ENCODE measurements around the gene RNF41. TPM values are rescaled to one million over a fixed set of nuclear protein-coding genes. Genes with fewer than 3 reads are reported as not detected.
A peak's percentile ranks its signal among the peaks of the same experiment; 100 is the strongest.

RNF41 gene
- total RNA-seq, 1 experiment from 2014 or later, result 57.4 TPM

DNA sequence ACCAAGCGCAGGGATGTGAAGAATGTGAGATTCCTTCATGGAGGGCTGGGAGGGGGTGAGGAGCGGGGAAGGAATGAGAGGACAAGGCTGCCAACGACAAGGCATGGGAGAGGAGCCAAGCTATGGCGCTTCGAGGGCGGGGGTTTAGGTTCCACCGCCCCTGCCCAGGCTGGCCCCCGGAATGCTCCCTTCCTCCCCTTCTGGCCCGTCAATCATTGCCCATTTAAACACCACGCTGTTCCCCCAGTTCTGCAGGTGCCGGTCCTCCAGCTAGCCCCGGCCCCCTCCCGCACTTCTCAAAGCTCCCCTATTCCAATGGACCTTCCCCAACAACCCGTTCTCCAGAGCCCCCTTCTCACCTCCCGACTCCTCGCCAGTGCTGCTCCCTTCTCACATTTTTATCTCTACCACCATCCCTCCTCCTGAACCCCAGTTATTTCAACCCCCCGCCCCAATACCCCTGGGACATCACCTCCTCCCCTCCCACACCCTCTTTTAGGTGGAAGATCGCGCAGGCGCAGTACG lies 428 bp downstream of the RNF41 start (continued):
- TF ChIP-seq, protein P1, sequence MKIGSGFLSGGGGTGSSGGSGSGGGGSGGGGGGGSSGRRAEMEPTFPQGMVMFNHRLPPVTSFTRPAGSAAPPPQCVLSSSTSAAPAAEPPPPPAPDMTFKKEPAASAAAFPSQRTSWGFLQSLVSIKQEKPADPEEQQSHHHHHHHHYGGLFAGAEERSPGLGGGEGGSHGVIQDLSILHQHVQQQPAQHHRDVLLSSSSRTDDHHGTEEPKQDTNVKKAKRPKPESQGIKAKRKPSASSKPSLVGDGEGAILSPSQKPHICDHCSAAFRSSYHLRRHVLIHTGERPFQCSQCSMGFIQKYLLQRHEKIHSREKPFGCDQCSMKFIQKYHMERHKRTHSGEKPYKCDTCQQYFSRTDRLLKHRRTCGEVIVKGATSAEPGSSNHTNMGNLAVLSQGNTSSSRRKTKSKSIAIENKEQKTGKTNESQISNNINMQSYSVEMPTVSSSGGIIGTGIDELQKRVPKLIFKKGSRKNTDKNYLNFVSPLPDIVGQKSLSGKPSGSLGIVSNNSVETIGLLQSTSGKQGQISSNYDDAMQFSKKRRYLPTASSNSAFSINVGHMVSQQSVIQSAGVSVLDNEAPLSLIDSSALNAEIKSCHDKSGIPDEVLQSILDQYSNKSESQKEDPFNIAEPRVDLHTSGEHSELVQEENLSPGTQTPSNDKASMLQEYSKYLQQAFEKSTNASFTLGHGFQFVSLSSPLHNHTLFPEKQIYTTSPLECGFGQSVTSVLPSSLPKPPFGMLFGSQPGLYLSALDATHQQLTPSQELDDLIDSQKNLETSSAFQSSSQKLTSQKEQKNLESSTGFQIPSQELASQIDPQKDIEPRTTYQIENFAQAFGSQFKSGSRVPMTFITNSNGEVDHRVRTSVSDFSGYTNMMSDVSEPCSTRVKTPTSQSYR (CRISPR knock-in tag; IDR thresholded peaks at IDR 0.05), result no peak
- TF ChIP-seq PRRX2 (CRISPR knock-in tag; IDR thresholded peaks at IDR 0.05) (no peak), SP1 (CRISPR knock-in tag; conservative IDR thresholded peaks at IDR 0.05) (no peak), JUN (CRISPR knock-in tag; IDR thresholded peaks at IDR 0.05) (no peak), NR1H2 (CRISPR knock-in tag; IDR thresholded peaks at IDR 0.05) (no peak), ZNF121 (CRISPR knock-in tag; IDR thresholded peaks at IDR 0.05) (no peak), FOXK1 (CRISPR knock-in tag; IDR thresholded peaks at IDR 0.05) (no peak), GTF2I (CRISPR knock-in tag; conservative IDR thresholded peaks at IDR 0.05) (no peak)
- TF ChIP-seq, protein P2, sequence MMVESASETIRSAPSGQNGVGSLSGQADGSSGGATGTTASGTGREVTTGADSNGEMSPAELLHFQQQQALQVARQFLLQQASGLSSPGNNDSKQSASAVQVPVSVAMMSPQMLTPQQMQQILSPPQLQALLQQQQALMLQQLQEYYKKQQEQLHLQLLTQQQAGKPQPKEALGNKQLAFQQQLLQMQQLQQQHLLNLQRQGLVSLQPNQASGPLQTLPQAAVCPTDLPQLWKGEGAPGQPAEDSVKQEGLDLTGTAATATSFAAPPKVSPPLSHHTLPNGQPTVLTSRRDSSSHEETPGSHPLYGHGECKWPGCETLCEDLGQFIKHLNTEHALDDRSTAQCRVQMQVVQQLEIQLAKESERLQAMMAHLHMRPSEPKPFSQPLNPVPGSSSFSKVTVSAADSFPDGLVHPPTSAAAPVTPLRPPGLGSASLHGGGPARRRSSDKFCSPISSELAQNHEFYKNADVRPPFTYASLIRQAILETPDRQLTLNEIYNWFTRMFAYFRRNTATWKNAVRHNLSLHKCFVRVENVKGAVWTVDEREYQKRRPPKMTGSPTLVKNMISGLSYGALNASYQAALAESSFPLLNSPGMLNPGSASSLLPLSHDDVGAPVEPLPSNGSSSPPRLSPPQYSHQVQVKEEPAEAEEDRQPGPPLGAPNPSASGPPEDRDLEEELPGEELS (CRISPR knock-in tag; IDR thresholded peaks at IDR 0.05), result no peak
- TF ChIP-seq, protein P3, sequence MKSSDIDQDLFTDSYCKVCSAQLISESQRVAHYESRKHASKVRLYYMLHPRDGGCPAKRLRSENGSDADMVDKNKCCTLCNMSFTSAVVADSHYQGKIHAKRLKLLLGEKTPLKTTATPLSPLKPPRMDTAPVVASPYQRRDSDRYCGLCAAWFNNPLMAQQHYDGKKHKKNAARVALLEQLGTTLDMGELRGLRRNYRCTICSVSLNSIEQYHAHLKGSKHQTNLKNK (CRISPR knock-in tag; IDR thresholded peaks at IDR 0.05), result no peak
- TF ChIP-seq, protein P4, sequence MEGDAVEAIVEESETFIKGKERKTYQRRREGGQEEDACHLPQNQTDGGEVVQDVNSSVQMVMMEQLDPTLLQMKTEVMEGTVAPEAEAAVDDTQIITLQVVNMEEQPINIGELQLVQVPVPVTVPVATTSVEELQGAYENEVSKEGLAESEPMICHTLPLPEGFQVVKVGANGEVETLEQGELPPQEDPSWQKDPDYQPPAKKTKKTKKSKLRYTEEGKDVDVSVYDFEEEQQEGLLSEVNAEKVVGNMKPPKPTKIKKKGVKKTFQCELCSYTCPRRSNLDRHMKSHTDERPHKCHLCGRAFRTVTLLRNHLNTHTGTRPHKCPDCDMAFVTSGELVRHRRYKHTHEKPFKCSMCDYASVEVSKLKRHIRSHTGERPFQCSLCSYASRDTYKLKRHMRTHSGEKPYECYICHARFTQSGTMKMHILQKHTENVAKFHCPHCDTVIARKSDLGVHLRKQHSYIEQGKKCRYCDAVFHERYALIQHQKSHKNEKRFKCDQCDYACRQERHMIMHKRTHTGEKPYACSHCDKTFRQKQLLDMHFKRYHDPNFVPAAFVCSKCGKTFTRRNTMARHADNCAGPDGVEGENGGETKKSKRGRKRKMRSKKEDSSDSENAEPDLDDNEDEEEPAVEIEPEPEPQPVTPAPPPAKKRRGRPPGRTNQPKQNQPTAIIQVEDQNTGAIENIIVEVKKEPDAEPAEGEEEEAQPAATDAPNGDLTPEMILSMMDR (IDR thresholded peaks at IDR 0.05), result no peak
- TF ChIP-seq, protein P5, sequence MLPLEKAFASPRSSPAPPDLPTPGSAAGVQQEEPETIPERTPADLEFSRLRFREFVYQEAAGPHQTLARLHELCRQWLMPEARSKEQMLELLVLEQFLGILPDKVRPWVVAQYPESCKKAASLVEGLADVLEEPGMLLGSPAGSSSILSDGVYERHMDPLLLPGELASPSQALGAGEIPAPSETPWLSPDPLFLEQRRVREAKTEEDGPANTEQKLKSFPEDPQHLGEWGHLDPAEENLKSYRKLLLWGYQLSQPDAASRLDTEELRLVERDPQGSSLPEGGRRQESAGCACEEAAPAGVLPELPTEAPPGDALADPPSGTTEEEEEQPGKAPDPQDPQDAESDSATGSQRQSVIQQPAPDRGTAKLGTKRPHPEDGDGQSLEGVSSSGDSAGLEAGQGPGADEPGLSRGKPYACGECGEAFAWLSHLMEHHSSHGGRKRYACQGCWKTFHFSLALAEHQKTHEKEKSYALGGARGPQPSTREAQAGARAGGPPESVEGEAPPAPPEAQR (CRISPR knock-in tag; IDR thresholded peaks at IDR 0.05), result no peak
- TF ChIP-seq, protein P6, sequence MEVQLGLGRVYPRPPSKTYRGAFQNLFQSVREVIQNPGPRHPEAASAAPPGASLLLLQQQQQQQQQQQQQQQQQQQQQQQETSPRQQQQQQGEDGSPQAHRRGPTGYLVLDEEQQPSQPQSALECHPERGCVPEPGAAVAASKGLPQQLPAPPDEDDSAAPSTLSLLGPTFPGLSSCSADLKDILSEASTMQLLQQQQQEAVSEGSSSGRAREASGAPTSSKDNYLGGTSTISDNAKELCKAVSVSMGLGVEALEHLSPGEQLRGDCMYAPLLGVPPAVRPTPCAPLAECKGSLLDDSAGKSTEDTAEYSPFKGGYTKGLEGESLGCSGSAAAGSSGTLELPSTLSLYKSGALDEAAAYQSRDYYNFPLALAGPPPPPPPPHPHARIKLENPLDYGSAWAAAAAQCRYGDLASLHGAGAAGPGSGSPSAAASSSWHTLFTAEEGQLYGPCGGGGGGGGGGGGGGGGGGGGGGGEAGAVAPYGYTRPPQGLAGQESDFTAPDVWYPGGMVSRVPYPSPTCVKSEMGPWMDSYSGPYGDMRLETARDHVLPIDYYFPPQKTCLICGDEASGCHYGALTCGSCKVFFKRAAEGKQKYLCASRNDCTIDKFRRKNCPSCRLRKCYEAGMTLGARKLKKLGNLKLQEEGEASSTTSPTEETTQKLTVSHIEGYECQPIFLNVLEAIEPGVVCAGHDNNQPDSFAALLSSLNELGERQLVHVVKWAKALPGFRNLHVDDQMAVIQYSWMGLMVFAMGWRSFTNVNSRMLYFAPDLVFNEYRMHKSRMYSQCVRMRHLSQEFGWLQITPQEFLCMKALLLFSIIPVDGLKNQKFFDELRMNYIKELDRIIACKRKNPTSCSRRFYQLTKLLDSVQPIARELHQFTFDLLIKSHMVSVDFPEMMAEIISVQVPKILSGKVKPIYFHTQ (CRISPR knock-in tag; IDR thresholded peaks at IDR 0.05), result no peak
- TF ChIP-seq, protein P7, sequence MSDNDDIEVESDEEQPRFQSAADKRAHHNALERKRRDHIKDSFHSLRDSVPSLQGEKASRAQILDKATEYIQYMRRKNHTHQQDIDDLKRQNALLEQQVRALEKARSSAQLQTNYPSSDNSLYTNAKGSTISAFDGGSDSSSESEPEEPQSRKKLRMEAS (CRISPR knock-in tag; IDR thresholded peaks at IDR 0.05), result 0 out of 2 replicates have a peak, but pooled peaks have one; percentile 0

All from WTC11 (cell line).